Gastrocnemius medialis (tissue), 4 donors: ENCODE measurements around the gene JPH2.

Experiments used
- CTCF ChIP-seq, 5 experiments: fragments of 450-650 bp in 3 of 5; fragments of 200-600 bp in 2 of 5; sonication (generic) in 2 of 5; IDR thresholded peaks in 4 of 5; conservative IDR thresholded peaks in 1 of 5; 1 replicate in 4 of 5; 2 replicates in 1 of 5; pipeline ENCODE4 v1.5.1; 2016 to 2019; ENCODE audit warnings: antibody characterized with exemption in 5 of 5, mild to moderate bottlenecking in 3 of 5, moderate library complexity in 3 of 5
- POLR2A ChIP-seq, 2 donors: fragments of 450-650 bp; IDR thresholded peaks; one replicate each; pipeline ENCODE4 v1.6.1; 2017; ENCODE audit warnings: antibody characterized with exemption in 2 of 2, mild to moderate bottlenecking in 2 of 2, moderate library complexity in 2 of 2

- TF ChIP-seq POLR2A (IDR thresholded peaks at IDR 0.05) (no peak), CTCF (IDR thresholded peaks at IDR 0.05 in 4 of 5, conservative IDR thresholded peaks at IDR 0.05 in 1 of 5) (no peak)
These were observed 51.4 kb downstream of the JPH2 start for GRCh38 chr20:44135417-44136204.
